Measurements from ENCODE around the gene POLR1A. TPM values are rescaled to one million over a fixed set of nuclear protein-coding genes. Genes with fewer than 3 reads are reported as not detected.

Gene POLR1A
- total and polyA plus RNA-seq, 7 experiments from 2014 or later: 2.9 to 44.4 (median 19.0) TPM

DNA sequence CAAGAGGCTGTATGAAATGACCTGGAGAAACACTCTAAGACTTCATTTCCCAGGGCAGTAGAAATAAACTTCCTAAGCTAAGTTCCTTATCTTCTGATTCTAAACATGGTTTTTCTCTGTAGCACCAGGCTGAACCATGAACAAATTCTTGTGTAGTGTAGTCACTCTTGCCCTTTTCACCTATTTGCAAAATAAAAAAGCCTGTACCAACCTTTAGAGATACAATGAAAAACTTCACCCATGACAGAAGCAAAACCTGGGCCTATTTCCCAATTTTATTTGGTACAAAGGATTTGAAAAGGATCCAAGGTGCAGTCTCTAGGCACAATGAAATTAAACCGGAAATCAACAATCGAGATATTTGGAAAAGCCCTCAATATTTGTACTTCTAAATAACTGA, 43.6 kb downstream of the POLR1A start:
- H3K27me3 Mint-ChIP-seq: no peaks in the 10 kb centered on the region
- peaks cover 0 to 9% (median 0%) of the 10 kb centered on the region in 7 donors for H3K4me1 Mint-ChIP-seq
- no peak overlapping the region for H3K4me3 Mint-ChIP-seq
- no peak overlapping the region for H3K27ac Mint-ChIP-seq
- ATAC-seq (no peak), DNase-seq (no peak)
- H3K27ac ChIP-seq (ENCODE audit: low read depth, low read length): no peak overlapping the region
- no peaks in the 10 kb centered on the region for H3K27me3 ChIP-seq (ENCODE audit: control insufficient read depth in 2 of 2, insufficient read depth in 2 of 2, low read length in 2 of 2)
- CTCF ChIA-PET: no interaction called here
- no peaks in the 10 kb centered on the region for H3K9me3 ChIP-seq (ENCODE audit: control insufficient read depth in 2 of 3, low read length in 3 of 3)
- intact Hi-C loops (cut with micrococcal nuclease): no loop called here
- POLR2A ChIA-PET: no interaction called here
- H3K4me1 ChIP-seq (ENCODE audit: control insufficient read depth in 2 of 2, insufficient read depth in 2 of 2, low read length in 2 of 2): no peaks in the 10 kb centered on the region
- peaks cover 0 to 12% (median 0%) of the 10 kb centered on the region in 11 donors for H3K9me3 Mint-ChIP-seq
- peaks cover 0 to 55% (median 12%) of the 10 kb centered on the region in 3 experiments for H3K36me3 ChIP-seq (ENCODE audit: control insufficient read depth in 2 of 3, insufficient read depth in 3 of 3, low read length in 3 of 3)
- peaks cover 30 to 78% (median 57%) of the 10 kb centered on the region in 5 donors for H3K36me3 Mint-ChIP-seq
- H3K4me3 ChIP-seq (ENCODE audit: low read length): no peak overlapping the region

DNA sequence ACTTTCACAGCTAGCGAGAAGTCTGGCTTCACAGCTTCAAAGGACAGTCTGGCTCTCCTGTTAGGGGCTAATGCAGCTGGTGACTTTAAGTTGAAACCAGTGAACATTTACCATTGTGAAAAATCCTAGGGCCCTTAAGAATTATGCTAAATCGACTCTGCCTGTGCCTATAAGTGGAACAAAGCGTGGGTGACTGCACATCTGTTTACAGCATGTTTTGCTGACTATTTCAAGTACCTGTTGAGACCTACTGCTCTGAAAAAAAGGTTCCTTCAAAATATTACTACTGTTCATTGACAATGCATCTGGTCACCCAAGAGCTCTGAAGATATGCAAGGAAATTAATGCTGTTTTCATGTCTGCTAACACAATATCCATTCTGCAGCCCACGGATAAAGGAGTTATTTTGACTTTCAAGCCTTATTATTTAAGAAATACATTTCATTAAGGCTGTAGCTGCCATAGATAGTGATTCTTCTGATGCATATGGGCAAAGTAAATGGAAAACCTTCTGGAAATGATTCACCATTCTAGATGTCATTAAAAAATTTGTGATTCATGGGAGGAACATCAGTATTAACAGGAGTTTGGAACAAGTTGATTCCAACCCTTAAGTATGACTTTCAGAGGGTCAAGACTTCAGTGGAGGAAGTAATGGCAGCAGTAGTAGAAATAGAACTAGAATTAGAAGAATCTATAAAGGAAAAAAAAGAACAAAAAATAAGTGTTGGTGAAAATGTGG, 48.9 kb downstream of the POLR1A start:
- no peaks in the 10 kb centered on the region for H3K27me3 ChIP-seq (ENCODE audit: control insufficient read depth in 2 of 2, insufficient read depth in 2 of 2, low read length in 2 of 2)
- peaks cover 0 to 42% (median 4%) of the 10 kb centered on the region in 3 experiments for H3K36me3 ChIP-seq (ENCODE audit: control insufficient read depth in 2 of 3, insufficient read depth in 3 of 3, low read length in 3 of 3)
- intact Hi-C loops (cut with micrococcal nuclease): no loop called here
- no peak overlapping the region for H3K4me3 ChIP-seq (ENCODE audit: low read length)
- H3K36me3 Mint-ChIP-seq: peaks cover 13 to 69% (median 32%) of the 10 kb centered on the region in 5 donors
- peak overlapping the region in 1 of 10 donors; percentile 2 for H3K4me3 Mint-ChIP-seq
- H3K4me1 Mint-ChIP-seq: peaks cover 0 to 8% (median 0%) of the 10 kb centered on the region in 7 donors
- H3K9me3 ChIP-seq (ENCODE audit: control insufficient read depth in 2 of 3, low read length in 3 of 3): no peaks in the 10 kb centered on the region
- ChIA-PET CTCF (interaction anchor here (0.8 to 1.4 kb wide), 2 partner anchors 21 to 24 kb away, joined by 3 read pairs; no protein-coding TSS in a partner anchor), POLR2A (interaction anchor here (1.0 kb wide), 1 partner anchor 11 kb away, joined by 3 read pairs; no protein-coding TSS in a partner anchor)
- ATAC-seq (no peak), DNase-seq (no peak)
- no peak overlapping the region for H3K27ac ChIP-seq (ENCODE audit: low read depth, low read length)
- H3K27me3 Mint-ChIP-seq: no peaks in the 10 kb centered on the region
- H3K9me3 Mint-ChIP-seq: no peaks in the 10 kb centered on the region
- H3K27ac Mint-ChIP-seq: peak overlapping the region in 1 of 9 donors; percentile 78
- H3K4me1 ChIP-seq (ENCODE audit: control insufficient read depth in 2 of 2, insufficient read depth in 2 of 2, low read length in 2 of 2): no peaks in the 10 kb centered on the region

DNA sequence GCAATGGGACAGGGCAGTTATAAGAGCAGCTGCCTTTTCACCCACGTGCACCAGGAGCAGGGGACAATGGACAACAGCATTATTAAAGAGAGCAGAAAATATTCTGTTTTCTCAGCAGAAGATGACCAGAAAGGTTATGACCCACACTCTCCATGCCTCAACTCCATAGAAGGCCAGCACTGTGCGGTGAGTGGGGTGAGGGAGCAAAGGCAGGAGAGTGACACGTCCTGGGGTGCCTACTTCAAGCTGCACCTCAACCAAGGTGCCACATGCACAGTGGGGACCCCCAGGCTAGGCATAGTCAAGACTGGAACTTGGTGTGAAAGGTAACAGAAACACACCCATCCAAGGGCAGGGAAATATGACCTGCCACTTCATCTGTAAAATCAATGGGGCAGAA, 50.4 kb downstream of the POLR1A start:
- H3K36me3 ChIP-seq (ENCODE audit: control insufficient read depth in 2 of 3, insufficient read depth in 3 of 3, low read length in 3 of 3): peaks cover 0 to 44% (median 11%) of the 10 kb centered on the region in 3 experiments
- no peaks in the 10 kb centered on the region for H3K27me3 ChIP-seq (ENCODE audit: control insufficient read depth in 2 of 2, insufficient read depth in 2 of 2, low read length in 2 of 2)

DNA sequence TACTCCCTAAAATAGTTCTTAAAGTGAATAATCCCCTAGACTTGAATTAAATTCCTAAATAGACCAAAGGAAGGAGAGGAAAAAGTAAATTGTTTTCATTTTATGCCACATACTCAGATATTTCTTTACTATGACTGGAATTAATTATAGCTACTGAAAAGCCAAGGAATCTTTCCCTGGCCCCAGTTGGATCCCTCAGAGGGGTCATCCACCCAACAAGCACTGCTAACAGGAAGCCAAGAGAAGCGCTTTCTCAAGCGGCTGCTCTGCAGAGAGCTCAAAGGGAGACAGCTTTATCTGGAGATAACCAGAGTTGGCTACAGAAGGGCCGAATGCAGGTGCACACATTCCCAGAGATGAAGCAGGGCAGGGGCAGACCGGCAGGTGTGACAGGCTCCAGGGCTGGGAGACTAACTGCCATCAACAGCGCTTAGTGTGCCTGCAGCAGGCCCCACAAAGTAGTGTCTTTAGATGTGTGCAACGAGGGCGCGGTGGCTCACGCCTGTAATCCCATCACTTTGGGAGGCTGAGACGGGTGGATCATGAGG, 51.1 kb downstream of the POLR1A start:
- intact Hi-C loops (cut with micrococcal nuclease): no loop called here
- H3K4me3 ChIP-seq (ENCODE audit: low read length): no peak overlapping the region
- no peaks in the 10 kb centered on the region for H3K9me3 ChIP-seq (ENCODE audit: control insufficient read depth in 2 of 3, low read length in 3 of 3)
- ChIA-PET CTCF (interaction anchor here (0.9 kb wide), 1 partner anchor 224 kb away, joined by 3 read pairs; no protein-coding TSS in a partner anchor), POLR2A (no interaction called here)
- H3K27ac ChIP-seq (ENCODE audit: low read depth, low read length): no peak overlapping the region
- Mint-ChIP-seq H3K4me3 (no peak overlapping the region), H3K27ac (peak overlapping the region in 1 of 9 donors; percentile 68), H3K27me3 (no peaks in the 10 kb centered on the region), H3K9me3 (no peaks in the 10 kb centered on the region), H3K36me3 (peaks cover 9 to 63% (median 21%) of the 10 kb centered on the region in 5 donors), H3K4me1 (peaks cover 0 to 8% (median 0%) of the 10 kb centered on the region in 7 donors)
- H3K27me3 ChIP-seq (ENCODE audit: control insufficient read depth in 2 of 2, insufficient read depth in 2 of 2, low read length in 2 of 2): no peaks in the 10 kb centered on the region
- H3K4me1 ChIP-seq (ENCODE audit: control insufficient read depth in 2 of 2, insufficient read depth in 2 of 2, low read length in 2 of 2): no peaks in the 10 kb centered on the region
- DNase-seq: no peak
- H3K36me3 ChIP-seq (ENCODE audit: control insufficient read depth in 2 of 3, insufficient read depth in 3 of 3, low read length in 3 of 3): peaks cover 0 to 48% (median 12%) of the 10 kb centered on the region in 3 experiments
- ATAC-seq: no peak

More for the DNA sequence above, 50.4 kb downstream of the POLR1A start:
- Mint-ChIP-seq H3K27me3 (no peaks in the 10 kb centered on the region), H3K4me3 (peak overlapping the region in 1 of 10 donors; percentile 36), H3K4me1 (peaks cover 0 to 8% (median 0%) of the 10 kb centered on the region in 7 donors), H3K27ac (peak overlapping the region in 2 of 9 donors; percentile 11 to 78), H3K9me3 (no peaks in the 10 kb centered on the region), H3K36me3 (peaks cover 9 to 62% (median 21%) of the 10 kb centered on the region in 5 donors)
- Histone ChIP-seq H3K4me3 (ENCODE audit: low read length) (no peak overlapping the region), H3K4me1 (ENCODE audit: control insufficient read depth in 2 of 2, insufficient read depth in 2 of 2, low read length in 2 of 2) (no peaks in the 10 kb centered on the region), H3K9me3 (ENCODE audit: control insufficient read depth in 2 of 3, low read length in 3 of 3) (no peaks in the 10 kb centered on the region), H3K27ac (ENCODE audit: low read depth, low read length) (no peak overlapping the region)
- DNase-seq: no peak
- no peak for ATAC-seq
- POLR2A ChIA-PET: interaction anchor here (0.6 kb wide), 1 partner anchor 110 kb away, joined by 3 read pairs; no protein-coding TSS in a partner anchor
- CTCF ChIA-PET: interaction anchor here (1.4 kb wide), 1 partner anchor 25 kb away, joined by 3 read pairs; no protein-coding TSS in a partner anchor
- intact Hi-C loops (cut with micrococcal nuclease): no loop called here

DNA sequence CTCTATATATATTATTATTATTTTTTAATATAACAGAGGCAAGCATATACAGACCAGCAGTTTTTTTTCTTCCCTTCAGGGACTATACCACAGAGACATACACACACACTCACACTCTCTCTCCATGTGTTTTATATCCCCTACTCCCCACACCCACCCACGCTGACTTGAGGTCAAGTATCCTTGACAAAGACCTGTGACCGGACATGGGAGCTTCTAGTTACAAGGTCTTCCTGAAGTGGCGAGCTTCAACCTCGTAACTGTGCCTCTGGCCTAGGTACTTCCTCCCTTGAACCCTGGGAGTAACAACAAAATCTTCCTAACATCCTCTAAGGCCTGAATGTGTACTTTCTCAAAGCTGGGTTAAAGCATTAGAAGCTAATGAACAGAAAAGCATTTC, 52.5 kb downstream of the POLR1A start:
- H3K4me1 ChIP-seq (ENCODE audit: control insufficient read depth in 2 of 2, insufficient read depth in 2 of 2, low read length in 2 of 2): no peaks in the 10 kb centered on the region
- DNase-seq: no peak
- ATAC-seq: no peak
- no peaks in the 10 kb centered on the region for H3K27me3 ChIP-seq (ENCODE audit: control insufficient read depth in 2 of 2, insufficient read depth in 2 of 2, low read length in 2 of 2)
- ChIA-PET POLR2A (no interaction called here), CTCF (interaction anchor here (1.4 kb wide), 1 partner anchor 239 kb away, joined by 4 read pairs; no protein-coding TSS in a partner anchor)
- H3K27ac Mint-ChIP-seq: peak overlapping the region in 1 of 9 donors; percentile 17
- no peak overlapping the region for H3K4me3 ChIP-seq (ENCODE audit: low read length)
- H3K4me3 Mint-ChIP-seq: no peak overlapping the region
- peaks cover 0 to 63% (median 12%) of the 10 kb centered on the region in 3 experiments for H3K36me3 ChIP-seq (ENCODE audit: control insufficient read depth in 2 of 3, insufficient read depth in 3 of 3, low read length in 3 of 3)
- no peaks in the 10 kb centered on the region for H3K9me3 ChIP-seq (ENCODE audit: control insufficient read depth in 2 of 3, low read length in 3 of 3)
- peaks cover 0 to 8% (median 0%) of the 10 kb centered on the region in 7 donors for H3K4me1 Mint-ChIP-seq
- H3K36me3 Mint-ChIP-seq: peaks cover 14 to 66% (median 22%) of the 10 kb centered on the region in 5 donors
- H3K27me3 Mint-ChIP-seq: no peaks in the 10 kb centered on the region
- intact Hi-C loops (cut with micrococcal nuclease): no loop called here
- no peaks in the 10 kb centered on the region for H3K9me3 Mint-ChIP-seq
- no peak overlapping the region for H3K27ac ChIP-seq (ENCODE audit: low read depth, low read length)

DNA sequence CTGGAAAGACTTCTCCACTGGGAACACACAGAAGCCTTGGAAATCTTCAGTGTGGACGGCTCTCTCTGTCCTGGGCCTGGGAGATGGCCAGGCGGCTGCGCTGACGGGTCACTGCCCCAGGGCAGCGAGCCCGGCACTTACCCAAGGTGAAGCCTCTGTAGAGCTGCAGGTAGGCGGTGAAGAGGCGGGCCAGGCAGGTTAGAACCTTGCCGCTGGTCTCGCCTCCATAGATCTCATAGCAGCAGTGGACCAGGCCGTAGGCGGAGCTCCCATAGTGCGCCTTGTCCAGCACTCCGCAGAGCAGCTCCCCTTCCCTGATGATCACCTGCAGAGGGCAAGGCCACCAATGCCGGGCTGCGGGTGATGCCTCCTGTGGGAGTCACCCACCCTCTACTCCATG, 53.0 kb downstream of the POLR1A start:
- Mint-ChIP-seq H3K4me3 (no peak overlapping the region), H3K4me1 (peaks cover 0 to 8% (median 0%) of the 10 kb centered on the region in 7 donors), H3K27ac (no peak overlapping the region), H3K27me3 (no peaks in the 10 kb centered on the region), H3K9me3 (no peaks in the 10 kb centered on the region), H3K36me3 (peaks cover 14 to 62% (median 22%) of the 10 kb centered on the region in 5 donors)
- H3K4me1 ChIP-seq (ENCODE audit: control insufficient read depth in 2 of 2, insufficient read depth in 2 of 2, low read length in 2 of 2): no peaks in the 10 kb centered on the region
- H3K9me3 ChIP-seq (ENCODE audit: control insufficient read depth in 2 of 3, low read length in 3 of 3): no peaks in the 10 kb centered on the region
- ATAC-seq (no peak), DNase-seq (no peak)
- H3K4me3 ChIP-seq (ENCODE audit: low read length): no peak overlapping the region
- H3K27ac ChIP-seq (ENCODE audit: low read depth, low read length): no peak overlapping the region
- POLR2A ChIA-PET: no interaction called here
- H3K36me3 ChIP-seq (ENCODE audit: control insufficient read depth in 2 of 3, insufficient read depth in 3 of 3, low read length in 3 of 3): peaks cover 0 to 68% (median 12%) of the 10 kb centered on the region in 3 experiments
- CTCF ChIA-PET: interaction anchor here (1.4 kb wide), 1 partner anchor 239 kb away, joined by 4 read pairs; no protein-coding TSS in a partner anchor
- intact Hi-C loops (cut with micrococcal nuclease): no loop called here
- no peaks in the 10 kb centered on the region for H3K27me3 ChIP-seq (ENCODE audit: control insufficient read depth in 2 of 2, insufficient read depth in 2 of 2, low read length in 2 of 2)
